IPS-18c (cell line): ENCODE results near the gene WWC2.
"Not testable (repeated sequence)": the region's sequence is repeated elsewhere in the genome, so short reads cannot be mapped to it uniquely, and the experiment has no call there.

Experiments used
- H3K4me3 ChIP-seq: 2 replicates; pipeline ENCODE4 v1.7.0; 2013; ENCODE audit warnings: low read depth, mild to moderate bottlenecking, low read length, moderate library complexity; ENCODE audit not compliant: insufficient read depth
- H3K9me3 ChIP-seq: one replicate; pipeline ENCODE4 v1.6.1; 2013; ENCODE audit warnings: mild to moderate bottlenecking, low read length, moderate library complexity; ENCODE audit not compliant: control insufficient read depth, insufficient read depth

Gene WWC2

GRCh38 chr4:183150664-183151063, 51.6 kb downstream of the WWC2 start:
- H3K9me3 ChIP-seq, H3K4me3 ChIP-seq: not testable (repeated sequence)

GRCh38 chr4:183152232-183152631, 53.2 kb downstream of the WWC2 start:
- not testable (repeated sequence) for H3K9me3 ChIP-seq, H3K4me3 ChIP-seq

GRCh38 chr4:183153190-183153916, 54.3 kb downstream of the WWC2 start:
- Histone ChIP-seq H3K4me3 (no peak overlapping the region), H3K9me3 (no peaks in the 10 kb centered on the region)

GRCh38 chr4:183154701-183155391, 55.8 kb downstream of the WWC2 start:
- H3K4me3 ChIP-seq = no peak overlapping the region

GRCh38 chr4:183155450-183156184, 56.6 kb downstream of the WWC2 start:
- Histone ChIP-seq H3K4me3 (no peak overlapping the region), H3K9me3 (no peaks in the 10 kb centered on the region)

More at GRCh38 chr4:183154701-183155391, 55.8 kb downstream of the WWC2 start:
- H3K9me3 ChIP-seq = no peaks in the 10 kb centered on the region

- Histone ChIP-seq H3K4me3 (no peak overlapping the region), H3K9me3 (no peaks in the 10 kb centered on the region)
Observed at GRCh38 chr4:183157215-183157614, 58.2 kb downstream of the WWC2 start.

GRCh38 chr4:183158062-183158461, 59.0 kb downstream of the WWC2 start:
- no peak overlapping the region for H3K4me3 ChIP-seq
- no peaks in the 10 kb centered on the region for H3K9me3 ChIP-seq

GRCh38 chr4:183161630-183162029, 62.6 kb downstream of the WWC2 start:
- H3K4me3 ChIP-seq = no peak overlapping the region
- no peaks in the 10 kb centered on the region for H3K9me3 ChIP-seq

GRCh38 chr4:183163135-183163534, 64.1 kb downstream of the WWC2 start:
- Histone ChIP-seq H3K9me3 (no peaks in the 10 kb centered on the region), H3K4me3 (no peak overlapping the region)

GRCh38 chr4:183164963-183165362, 65.9 kb downstream of the WWC2 start:
- H3K9me3 ChIP-seq = no peaks in the 10 kb centered on the region
- no peak overlapping the region for H3K4me3 ChIP-seq

- H3K9me3 ChIP-seq = no peaks in the 10 kb centered on the region
- no peak overlapping the region for H3K4me3 ChIP-seq
Observed at GRCh38 chr4:183165376-183165775, 66.3 kb downstream of the WWC2 start.

- no peak overlapping the region for H3K4me3 ChIP-seq
- H3K9me3 ChIP-seq = no peaks in the 10 kb centered on the region
Observed at GRCh38 chr4:183170894-183171293, 71.8 kb downstream of the WWC2 start.

GRCh38 chr4:183171484-183172267, 72.6 kb downstream of the WWC2 start:
- H3K9me3 ChIP-seq = no peaks in the 10 kb centered on the region
- no peak overlapping the region for H3K4me3 ChIP-seq

- H3K9me3 ChIP-seq = no peaks in the 10 kb centered on the region
Observed at GRCh38 chr4:183172881-183173280, 73.8 kb downstream of the WWC2 start.

GRCh38 chr4:183173580-183174526, 74.8 kb downstream of the WWC2 start:
- H3K4me3 ChIP-seq = 0 out of 2 replicates have a peak overlapping the region, but pooled peaks have one; percentile 21
- no peaks in the 10 kb centered on the region for H3K9me3 ChIP-seq

More at GRCh38 chr4:183172881-183173280, 73.8 kb downstream of the WWC2 start:
- no peak overlapping the region for H3K4me3 ChIP-seq

- no peak overlapping the region for H3K4me3 ChIP-seq
- no peaks in the 10 kb centered on the region for H3K9me3 ChIP-seq
Observed at GRCh38 chr4:183175631-183176232, 76.7 kb downstream of the WWC2 start.
